Osteoblast (primary cell): Measurements from ENCODE around the gene CYP26C1. TPM values are rescaled to one million over a fixed set of nuclear protein-coding genes. Genes with fewer than 3 reads are reported as not detected.

ENCODE experiments used
- DNase-seq: peaks from one replicate; pipeline ENCODE4 v3.0.0; 2011; ENCODE audit warnings: low spot score, mixed read lengths; ENCODE audit not compliant: insufficient read length; ENCODE audit errors: missing footprints
- H2AFZ ChIP-seq: 2 replicates; pipeline ENCODE4 v1.6.0; 2011; ENCODE audit warnings: mild to moderate bottlenecking, low read length
- H3K27ac ChIP-seq: 2 replicates; pipeline ENCODE4 v1.5.1; 2011; ENCODE audit warnings: mild to moderate bottlenecking, low read depth, low read length, moderate library complexity
- H3K27me3 ChIP-seq: 2 replicates; pipeline ENCODE4 v1.6.0; 2012; ENCODE audit warnings: mild to moderate bottlenecking, control low read depth, inconsistent platforms, low read length, moderate library complexity; ENCODE audit not compliant: insufficient read depth
- H3K36me3 ChIP-seq: 2 replicates; pipeline ENCODE4 v1.5.1; 2011; ENCODE audit warnings: mild to moderate bottlenecking, low read length, control low read depth, moderate library complexity; ENCODE audit not compliant: insufficient read depth
- H3K4me1 ChIP-seq: 2 replicates; pipeline ENCODE4 v1.5.1; 2011; ENCODE audit warnings: mild to moderate bottlenecking, low read length, control low read depth, moderate library complexity; ENCODE audit not compliant: insufficient read depth
- H3K4me2 ChIP-seq: 2 replicates; pipeline ENCODE4 v1.6.0; 2011; ENCODE audit warnings: mild to moderate bottlenecking, low read length; ENCODE audit not compliant: insufficient read depth
- H3K4me3 ChIP-seq: fragments of 200-600 bp; sonication (generic); 3 replicates; pipeline ENCODE4 v1.5.1; 2012; ENCODE audit warnings: mild to moderate bottlenecking, low read length, inconsistent platforms; ENCODE audit not compliant: insufficient read depth
- H3K79me2 ChIP-seq: 2 replicates; pipeline ENCODE4 v1.6.0; 2012; ENCODE audit warnings: mild to moderate bottlenecking, low read length, control low read depth, inconsistent platforms; ENCODE audit not compliant: insufficient read depth
- H3K9me3 ChIP-seq: 2 replicates; pipeline ENCODE4 v1.5.1; 2011; ENCODE audit warnings: low read depth, low read length, control low read depth
- H4K20me1 ChIP-seq: 2 replicates; pipeline ENCODE4 v1.6.0; 2012; ENCODE audit warnings: mild to moderate bottlenecking, low read length, control low read depth; ENCODE audit not compliant: insufficient read depth
- total RNA-seq: library from RNA; depleted of rRNA; stranded (reverse); fragments of >200 nt; gene quantifications from 2 replicates; pipeline ENCODE4 v1.2.3, GENCODE V29; 2012
- TF ChIP-seq, protein P1 (sequence below): IDR thresholded peaks from 2 replicates; pipeline ENCODE4 v1.5.1; 2011; ENCODE audit warnings: mild to moderate bottlenecking, low read depth, low read length, moderate library complexity; ENCODE audit errors: extremely low read depth

Gene CYP26C1
- total RNA-seq, 1 donor = under 0.01 TPM

DNA sequence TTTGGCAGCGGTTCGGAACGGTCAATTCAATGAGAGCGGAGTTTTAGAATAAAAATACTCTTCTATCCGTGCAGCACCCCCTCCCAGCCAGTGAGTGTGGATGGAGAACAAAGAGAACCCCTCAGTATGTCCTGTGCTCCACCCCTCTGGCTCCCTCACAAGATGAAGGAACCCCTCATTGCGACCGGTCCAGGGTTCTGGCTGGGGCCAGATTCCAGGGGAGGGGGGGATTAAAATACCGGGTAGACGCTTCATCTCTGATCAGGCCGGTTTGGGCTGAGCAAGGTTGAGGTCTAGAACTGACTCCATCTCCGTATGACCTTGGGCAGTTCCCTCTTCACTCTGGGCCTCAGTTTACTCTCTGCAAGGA lies 5.9 kb downstream of the CYP26C1 start:
- Histone ChIP-seq H2AFZ (no peak overlapping the region), H4K20me1 (no peaks in the 10 kb centered on the region), H3K27me3 (peaks cover 87% of the 10 kb centered on the region), H3K4me3 (no peak overlapping the region), H3K27ac (no peak overlapping the region), H3K4me1 (peaks cover 6% of the 10 kb centered on the region), H3K36me3 (no peaks in the 10 kb centered on the region), H3K79me2 (no peaks in the 10 kb centered on the region), H3K4me2 (no peak overlapping the region), H3K9me3 (no peaks in the 10 kb centered on the region)
- DNase-seq = no peak
- TF ChIP-seq, protein P1, sequence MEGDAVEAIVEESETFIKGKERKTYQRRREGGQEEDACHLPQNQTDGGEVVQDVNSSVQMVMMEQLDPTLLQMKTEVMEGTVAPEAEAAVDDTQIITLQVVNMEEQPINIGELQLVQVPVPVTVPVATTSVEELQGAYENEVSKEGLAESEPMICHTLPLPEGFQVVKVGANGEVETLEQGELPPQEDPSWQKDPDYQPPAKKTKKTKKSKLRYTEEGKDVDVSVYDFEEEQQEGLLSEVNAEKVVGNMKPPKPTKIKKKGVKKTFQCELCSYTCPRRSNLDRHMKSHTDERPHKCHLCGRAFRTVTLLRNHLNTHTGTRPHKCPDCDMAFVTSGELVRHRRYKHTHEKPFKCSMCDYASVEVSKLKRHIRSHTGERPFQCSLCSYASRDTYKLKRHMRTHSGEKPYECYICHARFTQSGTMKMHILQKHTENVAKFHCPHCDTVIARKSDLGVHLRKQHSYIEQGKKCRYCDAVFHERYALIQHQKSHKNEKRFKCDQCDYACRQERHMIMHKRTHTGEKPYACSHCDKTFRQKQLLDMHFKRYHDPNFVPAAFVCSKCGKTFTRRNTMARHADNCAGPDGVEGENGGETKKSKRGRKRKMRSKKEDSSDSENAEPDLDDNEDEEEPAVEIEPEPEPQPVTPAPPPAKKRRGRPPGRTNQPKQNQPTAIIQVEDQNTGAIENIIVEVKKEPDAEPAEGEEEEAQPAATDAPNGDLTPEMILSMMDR = no peak

DNA sequence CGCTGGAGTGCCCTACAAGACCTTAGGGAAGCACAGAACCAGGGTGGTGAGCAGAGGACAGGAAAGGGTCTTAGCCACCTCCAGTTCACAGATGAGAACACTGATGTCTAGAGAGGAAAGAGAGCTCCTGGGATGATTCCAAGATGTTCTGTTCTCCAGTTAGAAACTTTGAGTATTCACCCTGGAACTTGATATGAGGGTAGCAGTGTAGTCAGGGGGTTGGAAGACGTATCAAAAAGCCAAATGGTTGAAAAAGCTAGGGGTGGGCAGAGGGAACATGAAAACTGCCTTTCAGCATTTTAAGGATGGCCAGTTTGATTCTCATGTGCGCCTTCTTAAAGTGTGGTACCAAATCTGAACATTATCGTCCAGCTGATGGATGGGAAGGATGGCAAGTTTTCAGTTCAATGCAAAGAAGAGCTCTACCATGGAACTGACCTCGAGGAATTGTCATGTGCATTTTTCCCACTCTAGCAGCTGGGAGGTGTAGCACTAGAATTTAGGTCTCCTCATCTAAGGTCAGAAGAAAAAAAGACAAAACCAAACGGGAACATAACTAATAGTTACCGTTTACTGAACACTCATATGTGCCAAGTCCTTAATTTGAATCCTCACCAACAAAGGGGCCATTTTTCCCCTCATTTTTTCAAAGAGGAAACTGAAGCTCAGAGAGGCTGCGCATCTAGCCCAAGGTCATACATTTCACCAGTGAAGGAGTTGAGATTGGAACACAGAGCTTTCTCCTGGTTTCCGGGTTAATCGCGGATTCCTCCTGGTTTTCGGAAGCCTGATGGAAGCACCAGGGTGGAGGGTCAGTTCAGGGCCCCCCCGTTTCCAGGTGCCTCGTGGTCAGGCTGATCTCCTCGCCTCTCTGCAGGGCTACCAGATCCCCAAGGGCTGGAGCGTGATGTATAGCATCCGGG lies 7.1 kb downstream of the CYP26C1 start:
- Histone ChIP-seq H3K4me1 (no peaks in the 10 kb centered on the region), H2AFZ (no peak overlapping the region), H3K27me3 (peaks cover 86% of the 10 kb centered on the region), H3K27ac (no peak overlapping the region), H4K20me1 (no peaks in the 10 kb centered on the region), H3K4me3 (no peak overlapping the region), H3K4me2 (peak overlapping the region; percentile 45), H3K9me3 (no peaks in the 10 kb centered on the region), H3K79me2 (no peaks in the 10 kb centered on the region), H3K36me3 (no peaks in the 10 kb centered on the region)
- TF ChIP-seq, protein P1 = no peak
- peak; percentile 61 for DNase-seq

DNA sequence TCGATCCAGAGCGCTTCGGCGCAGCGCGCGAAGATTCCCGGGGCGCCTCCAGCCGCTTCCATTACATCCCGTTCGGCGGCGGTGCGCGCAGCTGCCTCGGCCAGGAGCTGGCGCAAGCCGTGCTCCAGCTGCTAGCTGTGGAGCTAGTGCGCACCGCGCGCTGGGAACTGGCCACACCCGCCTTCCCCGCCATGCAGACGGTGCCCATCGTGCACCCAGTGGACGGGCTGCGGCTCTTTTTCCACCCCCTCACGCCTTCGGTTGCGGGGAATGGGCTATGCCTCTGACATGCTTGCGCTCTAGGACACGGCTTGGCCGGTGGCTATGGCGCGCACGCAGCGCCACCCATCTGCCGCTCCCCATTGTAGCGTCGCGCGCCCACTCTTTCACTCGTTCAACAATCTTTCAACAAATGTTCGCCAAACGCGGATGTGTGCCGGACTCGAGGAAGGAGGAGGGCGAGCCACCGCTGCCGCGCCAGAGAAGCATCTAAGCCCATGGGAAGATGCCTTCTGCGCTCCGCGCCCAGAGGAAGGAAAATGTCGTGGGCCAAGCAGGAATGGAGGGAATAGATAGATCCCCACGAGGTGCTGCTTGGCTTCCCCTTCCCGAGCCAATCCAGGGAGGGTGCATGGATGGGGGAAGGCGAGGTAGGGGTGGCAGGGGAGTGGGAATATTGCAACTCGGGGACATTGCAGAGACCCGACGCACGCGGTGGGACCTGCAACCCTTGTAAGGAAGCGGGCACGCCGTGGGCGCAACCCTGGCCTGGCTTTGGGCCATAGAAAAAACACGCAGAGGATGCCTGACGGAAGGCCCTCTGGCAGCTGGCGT lies 8.0 kb downstream of the CYP26C1 start:
- DNase-seq = peak; percentile 96
- Histone ChIP-seq H4K20me1 (no peaks in the 10 kb centered on the region), H3K79me2 (no peaks in the 10 kb centered on the region), H3K9me3 (no peaks in the 10 kb centered on the region), H3K4me1 (no peaks in the 10 kb centered on the region), H3K27me3 (peaks cover 86% of the 10 kb centered on the region), H3K4me2 (peak overlapping the region; percentile 45), H3K36me3 (no peaks in the 10 kb centered on the region), H3K4me3 (no peak overlapping the region), H2AFZ (no peak overlapping the region), H3K27ac (no peak overlapping the region)
- TF ChIP-seq, protein P1 = no peak

DNA sequence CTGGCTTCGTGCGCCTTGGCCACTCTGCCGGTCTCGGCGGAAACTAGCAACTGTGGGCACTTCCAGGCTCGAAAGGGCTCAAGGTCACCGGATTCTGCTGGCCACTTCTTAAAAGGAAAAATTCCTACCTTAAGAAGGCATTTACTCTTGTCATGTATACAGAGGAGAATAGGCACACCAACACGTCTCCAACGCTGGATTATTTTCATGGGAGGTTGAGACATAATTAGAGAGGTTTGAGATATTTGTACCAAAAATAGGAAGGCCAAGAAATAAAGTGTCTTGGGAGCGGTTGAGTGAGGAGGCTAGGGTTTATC lies 8.6 kb downstream of the CYP26C1 start:
- Histone ChIP-seq H3K27me3 (peaks cover 86% of the 10 kb centered on the region), H3K27ac (no peak overlapping the region), H4K20me1 (no peaks in the 10 kb centered on the region), H3K4me3 (no peak overlapping the region), H3K9me3 (no peaks in the 10 kb centered on the region), H3K4me2 (no peak overlapping the region), H3K36me3 (no peaks in the 10 kb centered on the region), H2AFZ (no peak overlapping the region), H3K4me1 (no peaks in the 10 kb centered on the region), H3K79me2 (no peaks in the 10 kb centered on the region)
- TF ChIP-seq, protein P1 = no peak
- DNase-seq = peak; percentile 73
